K562 (cell line): Measurements from ENCODE around the gene EIF2AK2. TPM values are rescaled to one million over a fixed set of nuclear protein-coding genes. Genes with fewer than 3 reads are reported as not detected.

ENCODE experiments used
- ADNP ChIP-seq: fragments of 200-800 bp; sonication (Bioruptor generic); IDR thresholded peaks from 2 replicates; pipeline ENCODE4 v1.6.1; 2016; ENCODE audit warnings: missing genetic modification characterization, missing compliant biosample characterization
- CEBPB ChIP-seq: fragments of 450-650 bp; IDR thresholded peaks from 2 replicates; pipeline ENCODE4 v1.6.1; 2016; ENCODE audit warnings: missing genetic modification characterization, missing compliant biosample characterization
- CHD4 ChIP-seq: fragments of 200-600 bp; sonication (generic); IDR thresholded peaks from 3 replicates; pipeline ENCODE4 v1.6.1; 2012; ENCODE audit warnings: low read depth, mild to moderate bottlenecking, mixed read lengths, low read length, inconsistent platforms; ENCODE audit not compliant: insufficient read depth, insufficient replicate concordance, poor library complexity, severe bottlenecking
- DIDO1 ChIP-seq: fragments of 450-650 bp; IDR thresholded peaks from 2 replicates; pipeline ENCODE4 v1.6.1; 2016; ENCODE audit warnings: low read depth, missing biosample characterization, missing genetic modification characterization
- E2F5 ChIP-seq: sonication (generic); formaldehyde crosslinking; IDR thresholded peaks from 2 replicates; pipeline ENCODE4 v1.8.0; 2022; ENCODE audit warnings: mild to moderate bottlenecking, missing genetic modification reagents
- ELK3 ChIP-seq: fragments of 450-650 bp; formaldehyde crosslinking; IDR thresholded peaks from 2 replicates; pipeline ENCODE4 v1.4.0; 2020; ENCODE audit warnings: mild to moderate bottlenecking
- ETV5 ChIP-seq: sonication (generic); formaldehyde crosslinking; IDR thresholded peaks from 2 replicates; pipeline ENCODE4 v1.4.0; 2020; ENCODE audit warnings: low read depth, mild to moderate bottlenecking, missing genetic modification reagents
- ETV6 ChIP-seq, 3 experiments: fragments of 150-350 bp in 1 of 3; sonication (generic) in 1 of 3; formaldehyde crosslinking in 1 of 3; IDR thresholded peaks; 2 replicates each; pipeline versions ENCODE4 v1.6.1 to v1.8.0; 2014 to 2022; ENCODE audit warnings: borderline replicate concordance in 2 of 3, low read depth in 2 of 3, antibody characterized with exemption in 1 of 3, low read length in 1 of 3, mild to moderate bottlenecking in 1 of 3, missing genetic modification reagents in 1 of 3
- FIP1L1 ChIP-seq: fragments of 200-400 bp; formaldehyde crosslinking; IDR thresholded peaks from 2 replicates; pipeline ENCODE4 v1.6.1; 2018; ENCODE audit warnings: mild to moderate bottlenecking, low read depth, low read length; ENCODE audit not compliant: poor library complexity, severe bottlenecking
- FOXJ2 ChIP-seq: fragments of 200-800 bp; sonication (Bioruptor generic); IDR thresholded peaks from 2 replicates; pipeline ENCODE4 v1.6.1; 2016; ENCODE audit warnings: missing genetic modification characterization, missing compliant biosample characterization
- GABPB1 ChIP-seq: sonication (generic); formaldehyde crosslinking; IDR thresholded peaks from 2 replicates; pipeline ENCODE4 v1.8.0; 2022; ENCODE audit warnings: mild to moderate bottlenecking, missing genetic modification reagents
- HEY1 ChIP-seq: fragments of 250-450 bp; sonication (Bioruptor Pico); IDR thresholded peaks from 2 replicates; pipeline ENCODE4 v1.5.0; 2020; ENCODE audit warnings: mild to moderate bottlenecking, moderate library complexity, borderline replicate concordance
- IRF1 ChIP-seq: sonication (generic); formaldehyde crosslinking; IDR thresholded peaks from 2 replicates; pipeline ENCODE4 v1.8.0; 2022; ENCODE audit warnings: missing genetic modification reagents, mild to moderate bottlenecking, borderline replicate concordance
- PHB ChIP-seq: fragments of 250-450 bp; sonication (Bioruptor Pico); IDR thresholded peaks from 2 replicates; pipeline ENCODE4 v1.5.0; 2021
- TAF1 ChIP-seq: IDR thresholded peaks from 2 replicates; pipeline ENCODE4 v1.6.1; 2011; ENCODE audit warnings: mild to moderate bottlenecking, low read length, moderate library complexity; ENCODE audit not compliant: insufficient read depth, control insufficient read depth, severe bottlenecking; ENCODE audit errors: extremely low read depth
- TFAM ChIP-seq: fragments of 250-450 bp; sonication (Bioruptor Pico); conservative IDR thresholded peaks from 2 replicates; pipeline ENCODE4 v1.5.0; 2021; ENCODE audit warnings: mild to moderate bottlenecking, moderate library complexity
- ZBTB7A ChIP-seq: IDR thresholded peaks from 2 replicates; pipeline ENCODE4 v1.6.1; 2011; ENCODE audit warnings: low read depth, mild to moderate bottlenecking, low read length, moderate library complexity, borderline replicate concordance; ENCODE audit not compliant: control insufficient read depth
- ZC3H11A ChIP-seq: IDR thresholded peaks from 2 replicates; pipeline ENCODE4 v1.6.1; 2012; ENCODE audit warnings: low read depth, low read length, improper control_type of control experiment
- ZNF174 ChIP-seq: fragments of 250-450 bp; sonication (Bioruptor Pico); IDR thresholded peaks from 2 replicates; pipeline ENCODE4 v1.4.0; 2020; ENCODE audit warnings: mild to moderate bottlenecking
- ZNF3 ChIP-seq: fragments of 250-450 bp; sonication (Bioruptor Pico); IDR thresholded peaks from 2 replicates; pipeline ENCODE4 v1.5.0; 2021; ENCODE audit warnings: mild to moderate bottlenecking, moderate library complexity
- ZNF395 ChIP-seq: fragments of 200-800 bp; sonication (Bioruptor generic); IDR thresholded peaks from 2 replicates; pipeline ENCODE4 v1.6.1; 2017; ENCODE audit warnings: missing genetic modification characterization, missing compliant biosample characterization
- ZNF41 ChIP-seq: fragments of 250-450 bp; sonication (Bioruptor Pico); conservative IDR thresholded peaks from 2 replicates; pipeline ENCODE4 v1.4.0; 2020; ENCODE audit warnings: mild to moderate bottlenecking
- ZNF764 ChIP-seq: fragments of 250-450 bp; sonication (Bioruptor Pico); IDR thresholded peaks from 2 replicates; pipeline ENCODE4 v1.4.0; 2020; ENCODE audit warnings: low read depth, mild to moderate bottlenecking, moderate library complexity
- polyA plus RNA-seq, 8 experiments: library from polyadenylated mRNA; depleted of rRNA in 4 of 8; stranded (reverse) in 5 of 8; unstranded in 3 of 8; fragments of >200 nt; fragmentation: Nextera tagmentation in 2 of 8; fragmentation: Illumina TruSeq in 1 of 8; extraction: Ambion mirVana in 2 of 8; extraction: Trizol in 1 of 8; gene quantifications; 2 replicates each; pipeline versions ENCODE4 v1.2.1 to v1.2.3, GENCODE V29; 2011 to 2014; ENCODE audit warnings: inconsistent platforms in 1 of 8, missing spikeins in 1 of 8
- total RNA-seq, 7 experiments: library from RNA; depleted of rRNA in 6 of 7; stranded (reverse); fragments of >200 nt in 6 of 7; fragmentation: Illumina TruSeq in 2 of 7; extraction: Trizol in 2 of 7; gene quantifications; 2 replicates each; pipeline versions ENCODE4 v1.2.1 to v1.2.3, GENCODE V29; 2011 to 2021; ENCODE audit warnings: low replicate concordance in 1 of 7

Gene EIF2AK2
- total and polyA plus RNA-seq, 9 of the 15 experiments (the other 6 are each of a cell fraction or from before 2014, with no cell fraction given): 3.8 to 19.5 (median 13.3) TPM

- TF ChIP-seq IRF1 (CRISPR knock-in tag): no peak
- TF ChIP-seq ETV6 (IDR thresholded peaks at IDR 0.05; ENCODE audit: borderline replicate concordance in 1 of 2, low read depth in 2 of 2, low read length in 1 of 2): no peak
- TF ChIP-seq ETV6 (CRISPR knock-in tag; IDR thresholded peaks at IDR 0.05; ENCODE audit: borderline replicate concordance): no peak
- no peak for TF ChIP-seq CHD4
- TF ChIP-seq GABPB1 (CRISPR knock-in tag): peak; percentile 66
- TF ChIP-seq HEY1 (CRISPR knock-in tag): no peak
- no peak; the same call in 1 of the 2 replicates for TF ChIP-seq DIDO1 (tag)
- TF ChIP-seq PHB (CRISPR knock-in tag): no peak
- no peak for TF ChIP-seq TFAM (CRISPR knock-in tag)
- no peak for TF ChIP-seq ZNF3 (CRISPR knock-in tag)
- no peak for TF ChIP-seq ZBTB7A
- no peak for TF ChIP-seq ELK3
- no peak for TF ChIP-seq FIP1L1
- TF ChIP-seq CEBPB (tag): peak; percentile 96
- 0 out of 2 replicates have a peak, but pooled peaks have one; percentile 77 for TF ChIP-seq ZNF395
- TF ChIP-seq ZNF41: no peak
- TF ChIP-seq TAF1: peak; percentile 67
- peak; percentile 62; the same call in 1 of the 2 replicates for TF ChIP-seq ETV5 (CRISPR knock-in tag)
- TF ChIP-seq E2F5: no peak
- TF ChIP-seq ADNP (tag): no peak
- no peak for TF ChIP-seq ZC3H11A
- TF ChIP-seq FOXJ2 (tag): peak; percentile 65
- no peak for TF ChIP-seq ZNF174 (CRISPR knock-in tag)
- no peak for TF ChIP-seq ZNF764 (CRISPR knock-in tag)
These were observed 72.6 kb downstream of the EIF2AK2 start, which contains the start of the genes GPATCH11 and HEATR5B (continued) for GRCh38 chr2:37083873-37084794.
